HG03039 (cell line): Measurements from ENCODE around the gene SRMS.
A peak's percentile ranks its signal among the peaks of the same experiment; 100 is the strongest.

Source experiments
- ATAC-seq: cut with Tn5 transposase; IDR thresholded peaks from one replicate; pipeline ENCODE4 v1.9.1; 2021; ENCODE audit warnings: mild to moderate bottlenecking, moderate library complexity; ENCODE audit not compliant: unreplicated experiment

Gene SRMS

DNA sequence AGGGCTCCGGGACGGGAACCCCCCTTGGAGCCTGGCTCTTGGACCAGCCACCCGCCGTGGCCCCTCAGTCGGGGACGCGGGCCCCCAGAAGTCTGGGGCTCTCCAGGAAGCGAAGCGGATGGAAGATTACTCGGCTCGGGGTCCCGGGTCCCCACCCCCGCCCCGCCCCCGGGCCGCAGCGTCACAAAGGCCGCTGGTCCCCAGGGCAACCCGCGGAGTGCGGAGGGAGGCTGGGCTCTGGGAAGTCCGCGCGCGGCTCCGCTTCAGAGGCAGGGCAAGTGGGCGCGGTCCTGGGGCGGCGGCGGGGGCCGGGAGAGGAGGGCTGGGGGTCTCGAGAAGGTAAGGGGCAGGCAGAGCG is 6.4 kb upstream of the SRMS start, which contains the start of gene FNDC11:
Gene FNDC11 (plus strand): TSS at position 227 of the 358 bp plus-strand sequence. CDS start 1,505 bp downstream, outside the sequence.
- no peak for ATAC-seq

GRCh38 chr20:63553251-63553932 is 5.8 kb upstream of the SRMS start:
- peak; percentile 42 for ATAC-seq

- peak; percentile 6 for ATAC-seq
Measured at GRCh38 chr20:63552481-63553249, 5.1 kb upstream of the SRMS start.

DNA sequence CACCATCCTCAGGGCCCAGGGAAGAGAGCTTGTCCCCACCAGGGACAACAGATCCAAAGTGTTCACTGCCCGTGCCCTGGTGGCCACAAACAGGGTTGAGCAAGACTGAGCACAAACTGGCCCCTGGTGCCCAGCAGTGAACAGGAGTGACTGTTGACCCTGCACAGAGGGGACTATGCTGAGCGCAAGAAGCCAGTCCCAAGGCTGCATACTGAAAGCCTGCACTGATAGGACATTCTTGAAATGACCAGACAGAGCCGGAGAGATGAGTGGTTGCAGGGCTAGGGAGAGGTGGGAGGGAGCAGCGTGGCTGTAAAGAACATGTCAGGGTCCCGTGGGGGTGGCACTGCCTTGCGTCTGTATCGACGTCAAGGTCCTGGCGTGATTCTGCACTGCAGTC is 3.5 kb upstream of the SRMS start:
- ATAC-seq = no peak

DNA sequence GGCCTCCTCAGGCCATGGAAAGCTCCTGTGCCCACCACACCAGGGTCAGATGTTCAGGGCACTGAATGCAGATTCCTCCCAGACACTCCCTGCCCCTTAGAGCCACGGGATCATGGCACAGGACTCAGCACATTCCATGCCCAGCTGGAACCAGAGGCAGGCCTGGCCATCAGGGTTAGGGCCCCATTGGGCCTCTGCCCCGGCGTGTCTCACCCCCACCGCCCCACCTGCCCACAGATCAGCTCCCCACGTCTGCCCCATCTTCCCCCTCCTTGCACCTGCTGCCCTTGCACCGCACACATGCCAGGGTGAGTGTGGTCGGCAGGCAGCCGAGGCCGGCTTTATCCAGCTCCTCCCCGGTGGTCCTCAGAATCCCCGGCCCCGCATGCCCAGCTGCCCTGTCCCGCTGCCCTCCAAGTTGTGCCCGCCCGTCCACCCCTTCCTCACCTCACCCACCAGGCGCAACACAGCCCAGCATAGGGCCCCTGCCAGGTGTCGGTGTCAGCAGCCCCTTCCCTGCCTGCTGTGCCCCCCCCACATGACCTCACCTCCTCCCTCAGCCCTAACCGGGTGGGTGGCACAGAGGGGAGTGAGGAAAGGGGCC is 2.2 kb upstream of the SRMS start:
- no peak for ATAC-seq

- no peak for ATAC-seq
Measured at GRCh38 chr20:63549019-63549418, 1.5 kb upstream of the SRMS start.

DNA sequence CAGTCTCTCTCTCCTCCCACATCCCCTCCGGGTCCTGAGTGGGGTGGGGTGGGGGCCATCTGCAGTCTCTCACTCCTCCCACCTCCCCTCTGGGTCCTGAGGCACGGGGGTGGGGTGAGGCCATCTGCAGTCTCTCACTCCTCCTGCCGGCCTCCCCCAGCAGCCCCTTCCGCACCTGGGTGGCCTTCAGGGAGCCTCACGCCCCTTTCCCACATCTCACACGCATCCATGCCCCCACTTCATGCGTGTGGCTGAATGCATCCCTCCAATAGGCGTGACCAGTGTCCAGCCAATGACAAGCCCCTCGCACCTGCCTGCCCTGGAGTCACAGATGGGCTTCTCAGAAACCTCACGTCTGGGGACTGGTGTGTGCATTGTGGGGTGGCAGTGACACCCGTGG is 993 bp upstream of the SRMS start:
- ATAC-seq = no peak

GRCh38 chr20:63546956-63547724 is 409 bp downstream of the SRMS start:
- no peak for ATAC-seq

DNA sequence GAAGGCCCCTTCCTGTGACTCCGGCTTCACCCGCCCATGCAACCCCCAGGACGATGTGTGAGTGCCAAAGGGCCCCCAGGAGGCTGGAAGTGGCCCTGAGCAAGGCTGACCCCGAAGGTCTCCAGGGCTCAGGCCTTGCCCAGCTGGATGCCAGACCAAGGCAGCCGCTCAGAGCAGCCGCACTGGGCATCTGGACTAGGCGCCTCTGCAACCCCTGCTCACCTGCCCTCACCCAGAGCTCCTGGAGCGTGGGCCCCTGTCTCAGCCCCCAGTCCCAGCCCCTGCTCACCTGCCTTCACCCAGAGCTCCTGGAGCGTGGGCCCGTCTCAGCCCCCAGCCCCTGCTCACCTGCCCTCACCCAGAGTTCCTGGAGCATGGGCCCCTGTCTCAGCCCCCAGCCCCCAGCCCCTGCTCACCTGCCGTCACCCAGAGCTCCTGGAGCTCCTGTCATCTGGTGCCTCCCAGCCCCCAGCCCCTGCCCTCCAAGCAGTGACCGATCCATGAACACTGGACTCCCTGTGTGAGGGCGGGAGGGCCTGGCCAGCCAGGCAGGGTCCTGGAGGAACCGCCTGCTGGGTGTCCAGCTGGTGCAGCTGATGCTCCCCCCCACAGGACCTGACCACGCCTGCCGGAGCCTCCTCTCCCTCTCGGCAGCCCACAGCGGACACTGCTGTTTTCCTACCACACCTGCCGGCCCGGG is 1.1 kb downstream of the SRMS start:
- no peak for ATAC-seq

DNA sequence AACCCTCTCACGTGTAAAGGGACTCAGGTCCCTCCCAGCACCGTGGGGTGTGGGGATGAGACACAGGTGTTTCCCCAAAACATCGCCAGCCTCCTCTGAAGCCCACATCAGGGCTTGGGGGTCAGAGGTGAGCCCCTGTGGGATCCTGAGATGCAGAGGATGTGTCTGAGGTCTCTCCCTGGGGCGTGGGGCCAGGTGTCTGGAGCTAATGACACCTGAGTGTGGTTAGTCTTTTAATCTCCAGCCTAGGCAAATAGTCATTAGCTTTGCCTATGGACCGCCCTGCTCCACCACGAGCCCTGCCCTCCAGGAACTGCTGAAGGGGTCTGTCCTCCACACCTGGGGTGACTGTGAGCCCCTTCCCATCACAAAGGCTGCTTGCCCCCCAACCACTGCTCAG is 1.7 kb downstream of the SRMS start:
- no peak for ATAC-seq

- ATAC-seq = no peak
Measured at GRCh38 chr20:63544958-63545516, 2.5 kb downstream of the SRMS start.

DNA sequence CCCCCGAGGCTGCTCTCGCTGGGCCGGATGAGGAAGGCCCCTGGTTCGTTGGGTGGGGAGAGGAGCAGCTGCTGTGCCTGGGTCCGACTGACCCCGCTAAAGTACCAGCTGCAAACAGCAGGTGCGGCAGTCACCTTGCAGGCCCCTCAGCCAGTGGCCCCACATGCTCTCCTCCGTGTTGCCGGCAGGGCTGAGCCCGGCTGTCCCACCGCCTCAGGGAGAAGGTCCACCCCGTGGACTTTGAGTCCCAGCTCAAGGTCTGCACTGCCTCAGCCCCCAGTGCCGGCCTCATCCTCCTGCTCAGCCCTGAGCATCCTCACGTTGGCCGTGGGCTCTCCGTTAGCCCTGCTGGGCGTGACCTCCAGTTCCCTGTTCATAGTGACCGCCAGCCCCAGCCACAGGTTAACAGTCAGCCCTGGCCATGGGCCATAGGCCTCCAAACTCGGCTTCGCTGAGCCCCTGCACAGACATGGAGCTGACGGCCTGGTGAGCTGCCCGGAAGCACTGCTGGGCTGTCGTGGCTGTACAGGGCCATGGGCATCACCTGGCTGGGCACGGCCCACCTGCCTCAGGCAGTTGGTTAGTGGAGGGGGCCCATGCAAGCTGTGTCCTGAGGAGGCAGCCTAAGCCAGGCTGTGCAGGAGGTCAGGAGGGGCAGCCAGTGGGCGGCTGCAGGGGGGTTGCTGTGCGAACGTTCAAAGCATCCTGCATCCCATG is 3.1 kb downstream of the SRMS start:
- no peak for ATAC-seq

GRCh38 chr20:63543733-63544132 is 3.8 kb downstream of the SRMS start:
- no peak for ATAC-seq

DNA sequence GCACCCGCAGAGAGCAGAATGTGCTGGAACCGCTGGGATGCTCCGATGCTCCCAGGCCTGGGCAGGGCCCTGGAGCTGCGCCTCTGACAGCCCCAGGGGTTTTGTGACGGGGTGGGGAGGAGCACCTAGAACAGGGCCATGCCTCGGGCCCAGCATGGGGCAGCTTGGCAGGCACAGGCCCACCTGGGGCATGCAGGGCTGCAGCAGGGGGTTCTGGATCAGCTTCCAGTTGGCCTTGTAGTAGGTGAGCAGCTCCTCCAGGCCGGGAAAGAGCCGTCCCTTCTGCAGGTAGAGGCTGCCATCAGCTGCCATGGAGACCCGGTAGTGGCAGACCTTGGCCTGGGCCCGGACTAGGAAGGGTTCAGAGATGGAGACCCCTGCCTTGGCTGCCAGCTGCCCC is 4.4 kb downstream of the SRMS start:
- ATAC-seq = no peak

DNA sequence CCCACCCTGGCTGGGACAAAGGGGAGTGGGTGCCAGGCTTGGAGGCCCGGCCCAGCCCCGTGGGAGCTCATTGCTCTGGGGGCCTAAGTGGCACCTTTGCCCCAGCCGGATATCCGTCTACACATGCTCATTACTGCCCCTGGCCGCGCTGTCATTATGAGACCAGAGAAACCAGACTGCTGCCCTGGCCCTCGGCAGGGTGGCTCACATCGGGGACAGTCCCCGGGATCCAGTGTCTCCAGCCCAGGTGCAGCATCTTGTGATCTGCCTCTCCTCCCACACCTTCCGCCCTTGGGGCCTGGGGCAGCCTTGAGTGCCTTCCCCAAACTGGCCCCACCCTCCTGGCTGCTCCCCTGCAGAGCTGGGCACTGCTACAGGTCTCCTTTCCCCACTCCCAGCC is 4.9 kb downstream of the SRMS start:
- ATAC-seq = no peak

DNA sequence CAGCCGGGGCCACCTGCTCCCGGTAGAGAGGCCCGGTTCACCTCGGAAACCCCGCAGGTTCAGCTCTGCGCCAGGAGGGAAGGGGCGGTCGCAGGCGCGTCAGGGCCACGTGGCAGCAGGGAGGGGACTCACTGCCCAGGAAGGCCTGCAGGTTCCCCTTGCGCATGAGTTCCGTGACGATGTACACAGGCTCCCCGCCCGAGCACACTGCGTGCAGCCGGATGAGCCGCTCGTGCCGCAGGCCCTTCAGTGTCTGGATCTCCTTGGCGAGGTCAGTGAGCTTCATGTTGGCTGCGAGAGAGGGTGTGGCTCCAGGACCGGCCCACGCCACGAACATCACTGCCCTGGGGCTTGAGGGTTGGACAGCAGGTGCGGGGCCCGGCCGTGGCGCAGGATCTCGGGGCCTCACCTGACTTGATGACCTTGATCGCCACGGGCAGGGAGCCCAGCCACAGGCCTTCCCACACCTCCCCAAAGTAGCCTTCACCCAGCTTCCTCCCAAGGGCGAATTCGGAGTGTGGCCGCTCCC is 5.5 kb downstream of the SRMS start:
- ATAC-seq = no peak

GRCh38 chr20:63541371-63541770 is 6.2 kb downstream of the SRMS start:
- no peak for ATAC-seq

DNA sequence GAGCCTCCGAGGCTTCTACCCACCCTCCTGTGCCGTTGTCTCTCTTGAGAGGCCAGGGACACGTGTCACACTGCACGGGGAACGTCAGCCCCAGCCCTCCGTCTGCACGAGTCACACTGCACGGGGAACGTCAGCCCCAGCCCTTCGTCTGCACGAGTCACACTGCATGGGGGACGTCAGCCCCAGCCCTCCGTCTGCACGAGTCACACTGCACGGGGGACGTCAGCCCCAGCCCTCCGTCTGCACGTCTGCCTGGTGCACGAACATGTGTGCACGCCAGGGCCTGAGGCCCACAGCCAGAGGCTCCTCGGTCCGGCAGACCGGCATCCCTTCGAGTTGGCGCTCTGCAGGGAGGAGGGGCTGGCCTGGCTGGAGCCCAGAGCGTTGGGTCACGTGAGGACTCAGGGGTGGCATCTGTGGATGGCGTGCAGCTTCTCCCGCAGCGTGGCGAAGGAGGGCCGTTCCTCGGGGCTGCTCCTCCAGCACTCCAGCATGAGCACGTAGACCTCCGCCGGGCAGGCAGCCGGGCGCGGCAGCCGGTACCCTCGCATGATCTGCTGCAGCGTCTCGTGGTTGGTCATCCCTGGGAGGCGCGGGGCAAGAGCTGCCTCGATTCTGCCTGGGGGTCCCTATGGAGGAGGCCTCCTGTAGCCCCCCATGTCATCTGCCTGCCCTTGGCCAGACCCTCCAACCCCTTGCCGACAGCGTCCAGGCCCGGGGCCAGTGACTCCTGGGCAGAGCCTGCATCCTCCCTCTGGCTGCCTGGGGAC is 6.9 kb downstream of the SRMS start:
- no peak for ATAC-seq
